KMS-11 (cell line): ENCODE measurements around the gene PRUNE2.

ENCODE experiments used
- H2AFZ ChIP-seq: fragments of 200-600 bp; sonication (generic); 2 replicates; pipeline ENCODE4 v1.6.1; 2016; ENCODE audit warnings: antibody characterized with exemption, mixed run types, low read depth
- H3K27ac ChIP-seq: fragments of 200-600 bp; sonication (generic); 2 replicates; pipeline ENCODE4 v1.6.1; 2016; ENCODE audit warnings: mild to moderate bottlenecking, mixed run types
- H3K27me3 ChIP-seq: fragments of 200-600 bp; sonication (generic); 2 replicates; pipeline ENCODE4 v1.6.1; 2017; ENCODE audit warnings: mild to moderate bottlenecking, low read depth, mixed run types, moderate library complexity; ENCODE audit not compliant: insufficient read depth
- H3K36me3 ChIP-seq: fragments of 200-600 bp; sonication (generic); 2 replicates; pipeline ENCODE4 v1.6.1; 2017; ENCODE audit warnings: mild to moderate bottlenecking, mixed run types; ENCODE audit not compliant: insufficient read depth
- H3K4me1 ChIP-seq: fragments of 200-600 bp; sonication (generic); 2 replicates; pipeline ENCODE4 v1.6.1; 2016; ENCODE audit warnings: mild to moderate bottlenecking, low read depth, mixed run types; ENCODE audit not compliant: poor library complexity, severe bottlenecking
- H3K4me2 ChIP-seq: fragments of 200-600 bp; sonication (generic); 2 replicates; pipeline ENCODE4 v1.7.0; 2016; ENCODE audit warnings: mild to moderate bottlenecking, mixed run types
- H3K4me3 ChIP-seq: fragments of 200-600 bp; sonication (generic); IDR thresholded peaks from 2 replicates; pipeline ENCODE4 v1.6.1; 2017; ENCODE audit warnings: low read depth, low read length, mixed read lengths; ENCODE audit not compliant: insufficient read depth
- H3K79me2 ChIP-seq: fragments of 200-600 bp; sonication (generic); 2 replicates; pipeline ENCODE4 v1.6.1; 2016; ENCODE audit warnings: low read depth, mixed run types; ENCODE audit not compliant: insufficient read depth
- H3K9ac ChIP-seq: fragments of 200-600 bp; sonication (generic); 2 replicates; pipeline ENCODE4 v1.6.1; 2016; ENCODE audit warnings: mild to moderate bottlenecking, mixed run types
- H4K20me1 ChIP-seq: fragments of 200-600 bp; sonication (generic); 2 replicates; pipeline ENCODE4 v1.6.1; 2016; ENCODE audit warnings: mild to moderate bottlenecking, mixed run types; ENCODE audit not compliant: insufficient read depth
- TF ChIP-seq, protein P1 (sequence below): fragments of 200-600 bp; sonication (generic); conservative IDR thresholded peaks from 2 replicates; pipeline ENCODE4 v1.6.1; 2017; ENCODE audit warnings: low read depth, mild to moderate bottlenecking, antibody characterized with exemption, low read length, moderate library complexity, mixed read lengths

PRUNE2 gene

DNA sequence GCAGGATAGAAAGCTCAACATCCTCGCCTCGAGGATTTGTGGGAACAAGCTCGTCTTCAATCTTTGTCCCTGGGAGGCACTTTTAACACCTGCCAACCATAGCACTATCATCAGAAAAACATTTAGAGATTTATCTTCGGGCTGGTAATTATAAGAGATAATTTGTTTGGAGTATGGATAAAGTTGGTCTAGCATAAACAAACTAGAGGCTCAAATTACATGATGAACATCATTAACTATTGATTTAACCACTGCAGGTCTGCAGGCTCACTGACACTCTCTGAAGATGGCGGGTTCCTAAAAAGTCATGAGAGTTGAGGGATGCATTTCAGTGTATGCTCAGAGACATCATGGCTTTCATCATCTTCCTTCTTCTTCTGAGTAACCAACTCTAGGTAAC, 167.5 kb downstream of the PRUNE2 start:
- no peak overlapping the region for H2AFZ ChIP-seq
- H3K4me3 ChIP-seq = no peak overlapping the region
- no peaks in the 10 kb centered on the region for H3K79me2 ChIP-seq
- TF ChIP-seq, protein P1, sequence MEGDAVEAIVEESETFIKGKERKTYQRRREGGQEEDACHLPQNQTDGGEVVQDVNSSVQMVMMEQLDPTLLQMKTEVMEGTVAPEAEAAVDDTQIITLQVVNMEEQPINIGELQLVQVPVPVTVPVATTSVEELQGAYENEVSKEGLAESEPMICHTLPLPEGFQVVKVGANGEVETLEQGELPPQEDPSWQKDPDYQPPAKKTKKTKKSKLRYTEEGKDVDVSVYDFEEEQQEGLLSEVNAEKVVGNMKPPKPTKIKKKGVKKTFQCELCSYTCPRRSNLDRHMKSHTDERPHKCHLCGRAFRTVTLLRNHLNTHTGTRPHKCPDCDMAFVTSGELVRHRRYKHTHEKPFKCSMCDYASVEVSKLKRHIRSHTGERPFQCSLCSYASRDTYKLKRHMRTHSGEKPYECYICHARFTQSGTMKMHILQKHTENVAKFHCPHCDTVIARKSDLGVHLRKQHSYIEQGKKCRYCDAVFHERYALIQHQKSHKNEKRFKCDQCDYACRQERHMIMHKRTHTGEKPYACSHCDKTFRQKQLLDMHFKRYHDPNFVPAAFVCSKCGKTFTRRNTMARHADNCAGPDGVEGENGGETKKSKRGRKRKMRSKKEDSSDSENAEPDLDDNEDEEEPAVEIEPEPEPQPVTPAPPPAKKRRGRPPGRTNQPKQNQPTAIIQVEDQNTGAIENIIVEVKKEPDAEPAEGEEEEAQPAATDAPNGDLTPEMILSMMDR = no peak
- H3K27ac ChIP-seq = no peak overlapping the region
- no peak overlapping the region for H3K4me2 ChIP-seq
- H3K9ac ChIP-seq = no peak overlapping the region
- H3K36me3 ChIP-seq = no peaks in the 10 kb centered on the region
- H3K27me3 ChIP-seq = no peaks in the 10 kb centered on the region
- H3K4me1 ChIP-seq = peaks cover 5% of the 10 kb centered on the region
- no peaks in the 10 kb centered on the region for H4K20me1 ChIP-seq

DNA sequence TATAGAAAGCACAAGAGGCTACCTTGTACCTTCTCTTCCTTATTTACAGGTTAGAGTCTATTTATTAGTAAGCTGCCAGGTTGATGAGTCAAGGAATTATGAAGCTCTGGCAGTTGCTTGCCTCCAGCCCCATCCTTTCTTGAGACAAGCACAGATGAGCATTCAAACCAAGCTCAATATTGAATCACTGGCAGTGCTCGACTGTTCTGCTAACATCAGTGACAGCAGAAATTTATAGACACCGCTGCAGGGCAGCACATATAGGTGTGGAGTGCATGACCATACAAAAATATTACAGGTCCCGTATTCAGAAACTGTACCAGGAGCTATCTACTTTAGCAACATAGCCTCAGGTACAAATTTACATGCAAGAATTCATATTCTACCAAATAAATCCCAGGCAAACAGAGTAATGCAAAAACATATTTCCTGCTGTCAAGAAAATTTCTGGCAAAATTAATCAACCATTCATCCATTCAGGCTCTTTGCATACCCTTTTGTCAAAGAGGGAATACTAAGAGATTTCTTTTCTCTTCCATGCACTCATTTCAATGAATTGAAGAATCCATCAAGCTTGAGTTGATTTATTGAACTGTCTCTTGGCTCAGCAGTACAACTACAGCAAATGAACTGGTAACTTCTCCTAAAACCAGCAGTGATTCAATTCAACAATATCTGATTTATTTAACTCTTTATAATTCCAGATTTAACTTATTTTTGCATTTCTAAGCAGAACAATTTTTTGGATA, 168.6 kb downstream of the PRUNE2 start:
- TF ChIP-seq, protein P1 = no peak
- H2AFZ ChIP-seq = no peak overlapping the region

DNA sequence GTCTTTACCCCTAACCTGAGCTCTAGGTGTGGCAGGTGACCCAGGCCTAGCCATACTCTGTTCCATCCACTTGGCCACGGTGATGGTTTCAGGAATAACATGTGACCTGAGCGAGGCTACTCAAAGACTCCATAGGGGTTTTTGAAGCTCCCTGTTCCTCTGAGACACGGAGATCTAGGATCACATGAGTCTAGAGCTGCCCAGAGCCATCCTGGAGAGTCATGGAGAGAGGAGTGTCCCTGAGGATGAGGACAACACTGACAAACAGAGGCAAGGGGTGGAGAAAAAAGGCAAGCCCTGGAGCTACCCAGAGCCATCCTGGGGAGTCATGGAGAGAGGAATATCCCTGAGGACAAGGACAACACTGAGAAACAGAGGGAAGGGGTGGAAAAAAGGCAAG, 171.2 kb downstream of the PRUNE2 start:
- no peak overlapping the region for H3K4me2 ChIP-seq
- H3K27me3 ChIP-seq = no peaks in the 10 kb centered on the region
- H3K27ac ChIP-seq = no peak overlapping the region
- no peak overlapping the region for H3K4me3 ChIP-seq
- H3K79me2 ChIP-seq = no peaks in the 10 kb centered on the region
- no peaks in the 10 kb centered on the region for H3K36me3 ChIP-seq
- no peak overlapping the region for H3K9ac ChIP-seq
- no peaks in the 10 kb centered on the region for H4K20me1 ChIP-seq
- no peak overlapping the region for H2AFZ ChIP-seq
- TF ChIP-seq, protein P1 = no peak
- peaks cover 7% of the 10 kb centered on the region for H3K4me1 ChIP-seq

More for the DNA sequence above, 168.6 kb downstream of the PRUNE2 start:
- Histone ChIP-seq H3K9ac (no peak overlapping the region), H3K4me3 (no peak overlapping the region), H3K4me1 (no peaks in the 10 kb centered on the region), H4K20me1 (no peaks in the 10 kb centered on the region), H3K27me3 (no peaks in the 10 kb centered on the region), H3K79me2 (no peaks in the 10 kb centered on the region), H3K36me3 (no peaks in the 10 kb centered on the region), H3K27ac (no peak overlapping the region), H3K4me2 (no peak overlapping the region)

DNA sequence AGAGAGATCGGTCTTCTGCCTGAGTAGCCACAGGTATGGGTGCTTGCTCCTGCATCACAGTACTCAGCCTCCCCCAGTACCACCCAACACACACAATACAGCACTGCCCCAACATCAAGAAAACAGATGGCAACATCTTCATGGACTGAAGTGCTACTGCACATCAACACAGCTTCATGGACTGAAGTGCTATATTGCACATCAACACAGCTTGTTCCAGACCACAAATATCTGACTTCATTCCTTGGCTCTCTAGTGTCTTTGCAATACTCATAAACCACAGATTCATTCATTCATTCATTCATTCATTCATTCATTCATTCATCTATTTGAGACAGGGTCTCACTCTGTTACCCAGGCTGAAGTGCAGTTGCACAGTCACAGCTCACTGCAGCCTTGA, 172.8 kb downstream of the PRUNE2 start:
- TF ChIP-seq, protein P1 = no peak
- Histone ChIP-seq H3K4me3 (no peak overlapping the region), H3K79me2 (no peaks in the 10 kb centered on the region), H3K4me2 (no peak overlapping the region), H2AFZ (no peak overlapping the region), H3K4me1 (peaks cover 24% of the 10 kb centered on the region), H3K9ac (no peak overlapping the region), H4K20me1 (no peaks in the 10 kb centered on the region), H3K27me3 (no peaks in the 10 kb centered on the region), H3K36me3 (no peaks in the 10 kb centered on the region), H3K27ac (no peak overlapping the region)
